Measurements from ENCODE around the gene OTOA.
"Not testable (repeated sequence)": the region's sequence is repeated elsewhere in the genome, so short reads cannot be mapped to it uniquely, and the experiment has no call there.

The OTOA gene

DNA sequence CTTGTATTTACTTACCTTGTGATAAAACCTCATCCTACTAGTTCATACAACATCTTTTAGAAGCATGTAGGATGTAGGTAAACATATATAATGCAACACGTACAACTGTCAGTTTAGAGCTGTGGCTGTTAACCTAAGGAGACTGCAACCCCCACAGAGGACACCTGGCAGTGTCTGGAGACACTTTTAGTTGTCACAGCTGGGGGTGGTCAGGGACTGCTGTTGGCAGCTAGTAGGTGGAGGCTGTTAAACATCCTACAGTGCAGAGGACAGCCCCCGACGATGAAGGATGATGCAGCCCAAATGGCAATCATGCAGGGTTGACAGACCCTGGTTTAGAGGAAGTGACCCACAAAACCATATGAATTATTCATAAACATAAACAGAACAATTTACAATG is 134.8 kb downstream of the OTOA start:
- not testable (repeated sequence) for DNase-seq

DNA sequence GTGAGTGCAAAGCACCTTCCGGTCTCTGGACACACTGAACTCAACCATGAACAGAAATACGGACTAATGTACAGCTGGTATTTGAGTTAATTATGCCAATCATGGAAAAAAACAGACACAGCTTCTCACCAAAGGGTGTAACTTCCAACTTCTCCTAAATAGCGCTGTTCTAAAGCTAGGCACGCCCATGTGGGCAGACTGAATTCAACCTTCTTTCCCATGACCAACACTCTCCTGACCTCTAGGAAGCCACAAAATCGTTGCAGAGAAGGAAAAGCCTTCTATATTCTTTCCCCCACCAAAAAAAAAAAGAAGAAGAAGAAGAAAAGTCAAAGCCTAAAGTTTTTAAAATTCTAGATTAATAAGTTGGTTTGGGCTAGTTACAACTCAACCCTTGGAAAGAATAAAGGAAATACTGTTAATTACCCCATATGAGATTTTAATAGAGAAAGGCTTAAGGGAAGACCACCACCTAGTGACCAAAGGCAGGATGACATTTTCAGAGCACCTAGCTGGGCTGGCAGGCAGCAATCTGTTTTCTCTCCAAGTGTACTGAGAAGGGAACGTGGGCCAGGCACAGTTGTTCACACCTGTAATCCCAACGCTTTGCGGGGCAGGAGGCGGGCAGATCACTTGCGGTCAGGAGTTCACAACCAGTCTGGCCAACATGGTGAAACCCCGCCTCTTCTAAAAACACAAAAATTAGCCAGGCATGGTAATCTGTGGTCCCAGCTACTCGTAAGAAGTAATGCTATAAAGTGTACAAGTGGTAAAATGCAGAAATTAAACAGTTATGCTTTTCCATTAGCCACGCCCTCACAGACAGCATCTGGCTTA is 138.0 kb downstream of the OTOA start:
- peak; percentile 22 to 71 for DNase-seq

DNA sequence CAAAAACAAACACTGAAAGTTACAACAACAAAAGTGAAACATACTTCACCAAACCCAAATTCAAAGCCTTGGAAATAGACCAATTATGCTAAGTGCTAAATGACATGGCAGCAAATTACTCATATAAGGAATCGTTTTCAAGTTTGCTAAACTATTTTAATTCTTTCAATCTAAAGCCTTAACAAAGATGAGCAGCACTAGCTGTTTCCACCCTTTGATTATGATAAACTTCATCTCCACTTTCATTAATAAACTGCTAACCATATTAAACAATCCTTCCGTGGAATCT is 138.6 kb downstream of the OTOA start:
- not testable (repeated sequence) for DNase-seq
